GM21529 (cell line): Measurements from ENCODE around the gene TSSK6.

ENCODE experiments used
- ATAC-seq: cut with Tn5 transposase; IDR thresholded peaks from one replicate; pipeline ENCODE4 v1.9.1; 2021; ENCODE audit not compliant: unreplicated experiment

Gene TSSK6

GRCh38 chr19:19514881-19515641 lies at the start of gene TSSK6:
TSS of gene TSSK6 (minus strand) at chr19:19515548. CDS start at chr19:19515427, 121 bp downstream.
- ATAC-seq: no peak

DNA sequence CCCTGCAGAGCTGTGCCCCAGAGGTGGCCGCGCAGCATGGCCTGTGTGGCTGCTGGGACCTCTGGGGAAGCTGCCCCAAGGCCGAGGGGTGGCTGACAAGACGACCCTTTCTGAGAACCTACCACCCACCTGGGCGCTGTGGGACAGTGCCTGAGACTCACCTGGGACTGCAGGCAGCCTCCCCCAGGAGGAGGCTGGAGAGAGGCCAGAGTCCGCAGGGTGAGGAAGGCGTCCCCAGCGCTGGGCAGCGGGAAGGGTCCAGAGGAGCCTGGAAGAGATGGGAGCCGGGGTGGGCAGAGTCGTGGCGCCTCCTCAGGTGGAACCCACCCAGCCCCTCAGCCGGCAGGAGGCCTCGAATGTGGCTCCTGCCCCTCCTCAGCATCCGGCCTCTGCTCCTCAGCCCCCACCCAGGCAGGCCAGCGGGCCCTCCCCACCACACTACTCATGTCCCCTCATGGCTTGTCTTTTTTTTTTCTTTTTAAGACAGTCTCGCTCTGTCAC lies 48.0 kb upstream of the TSSK6 start:
- ATAC-seq: no peak

- ATAC-seq: no peak
These were observed 47.5 kb upstream of the TSSK6 start for GRCh38 chr19:19562665-19563347.

- no peak for ATAC-seq
These were observed 46.8 kb upstream of the TSSK6 start for GRCh38 chr19:19561946-19562664.

DNA sequence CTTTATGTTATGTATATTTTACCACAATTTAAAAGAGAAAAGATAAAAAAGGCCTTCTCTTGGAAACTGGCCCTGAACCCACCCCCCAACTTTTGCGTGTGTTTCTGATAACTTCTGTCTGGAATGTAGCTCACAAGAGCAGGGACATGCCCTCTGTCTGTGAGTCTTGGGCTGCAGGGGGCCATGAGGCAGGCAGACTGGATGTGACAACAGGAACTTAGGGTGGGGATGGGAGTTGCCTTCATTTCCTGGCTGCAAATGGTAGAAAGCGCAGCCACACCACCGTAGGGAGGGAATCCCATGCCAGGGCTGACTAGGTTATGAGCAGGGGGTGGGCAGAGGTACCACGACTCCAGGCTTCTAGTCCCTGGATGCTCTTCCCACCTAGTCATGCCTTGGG lies 44.6 kb upstream of the TSSK6 start:
- ATAC-seq: no peak

DNA sequence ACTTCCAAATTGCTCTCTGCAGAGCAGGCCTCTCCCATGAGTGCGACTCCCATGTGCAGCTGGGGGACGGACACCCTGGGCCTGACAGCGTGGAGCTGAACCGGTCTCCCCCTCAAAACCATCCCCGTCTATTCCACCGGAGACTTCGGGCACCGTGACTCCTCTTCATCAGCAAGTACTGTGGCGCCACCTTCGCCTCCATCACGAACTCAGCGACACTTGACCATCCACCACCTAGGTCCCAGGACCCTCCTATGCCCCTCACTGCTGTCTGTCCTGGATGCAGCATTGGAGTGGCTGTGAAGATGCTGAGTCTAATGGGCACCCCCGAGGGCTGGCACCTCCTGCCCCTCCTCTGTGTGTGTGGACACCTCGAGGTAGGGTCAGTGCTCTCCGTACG lies 43.3 kb upstream of the TSSK6 start:
- ATAC-seq: no peak

DNA sequence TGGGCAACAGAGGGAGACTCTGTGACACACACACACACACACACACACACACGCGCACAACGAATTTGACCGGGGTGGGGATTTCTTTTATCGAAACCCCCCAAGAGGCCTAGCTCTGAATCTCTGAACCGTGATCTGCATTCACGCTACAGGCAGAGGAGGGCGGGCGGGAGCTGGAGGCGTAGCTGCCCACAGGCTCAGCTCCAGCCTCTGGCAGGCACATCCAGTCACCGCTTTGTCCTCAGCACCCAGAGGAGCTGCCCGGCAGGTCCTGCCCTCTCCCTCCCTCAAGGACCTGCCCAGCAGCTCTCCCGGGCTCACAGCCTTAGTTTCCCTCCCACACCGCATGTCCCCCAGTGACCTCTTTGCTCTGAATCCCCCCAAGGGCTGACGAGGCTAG lies 42.7 kb upstream of the TSSK6 start:
- ATAC-seq: no peak

DNA sequence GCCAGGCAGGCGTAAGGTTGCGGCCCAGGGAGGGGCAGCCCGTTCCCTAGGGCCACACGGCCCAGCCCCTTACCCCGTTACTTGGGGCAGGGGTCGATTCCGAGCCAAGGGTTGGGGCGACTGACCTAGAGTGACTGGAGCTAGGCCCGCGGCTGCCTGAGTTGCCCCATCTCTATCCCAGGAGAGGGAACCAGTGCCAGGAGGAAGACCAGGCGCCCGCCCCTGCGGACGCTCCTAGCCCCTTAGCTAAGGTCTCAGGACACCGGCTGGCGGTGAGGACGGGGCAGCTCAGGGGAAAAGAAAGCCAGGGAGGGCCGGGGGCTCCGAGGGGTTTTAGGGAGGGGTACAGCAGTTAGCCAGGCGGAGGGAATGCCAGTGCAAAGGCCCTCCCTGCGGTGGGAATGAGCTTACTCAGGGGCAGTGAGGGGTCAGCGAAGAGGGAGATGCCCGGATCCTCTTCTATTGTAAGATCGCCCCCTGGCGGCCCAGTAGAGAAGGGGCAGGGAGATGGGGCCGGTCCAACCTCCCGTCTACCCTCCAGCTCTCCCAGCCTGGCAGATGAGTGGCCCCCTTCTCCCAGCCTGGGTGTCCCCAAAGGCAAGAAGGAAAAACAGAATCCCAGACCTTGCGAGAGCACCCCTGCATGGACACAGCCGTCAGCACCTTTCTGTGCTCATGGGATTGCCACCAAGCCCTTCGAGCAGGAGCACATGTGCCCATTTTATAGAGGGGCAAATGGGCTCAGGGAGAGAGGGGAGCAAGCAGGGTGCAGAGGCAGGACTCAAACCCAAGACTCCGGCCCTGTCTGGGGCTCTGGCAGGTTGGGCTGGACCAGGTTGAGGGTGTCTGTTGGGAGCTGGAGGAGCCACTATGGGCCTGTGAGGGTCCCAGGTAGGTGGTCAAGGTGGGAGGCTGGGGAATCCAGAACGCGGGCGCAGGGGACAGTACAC lies 39.0 kb upstream of the TSSK6 start:
- ATAC-seq: no peak

GRCh38 chr19:19553670-19554069 lies 38.3 kb upstream of the TSSK6 start:
- no peak for ATAC-seq

DNA sequence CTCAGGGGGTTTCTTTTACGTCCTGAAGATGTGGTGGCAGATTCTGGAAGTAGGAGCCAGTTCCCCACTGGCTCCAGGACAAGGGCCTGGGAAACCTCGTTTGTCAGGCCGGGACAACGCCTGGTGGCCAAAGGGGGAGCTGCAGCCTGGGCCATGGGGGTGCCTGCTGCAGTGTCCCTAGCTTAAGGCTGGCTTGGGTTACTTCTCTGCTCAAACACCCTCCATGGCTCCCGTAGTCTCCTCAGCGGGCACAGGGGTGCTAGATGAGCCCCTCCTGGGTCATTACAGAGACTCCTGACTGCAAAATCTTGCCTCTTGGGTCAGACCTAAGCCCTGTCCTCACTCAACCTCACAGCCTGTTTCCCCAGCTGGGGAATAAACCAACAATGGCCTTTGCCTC lies 37.5 kb upstream of the TSSK6 start:
- no peak for ATAC-seq

DNA sequence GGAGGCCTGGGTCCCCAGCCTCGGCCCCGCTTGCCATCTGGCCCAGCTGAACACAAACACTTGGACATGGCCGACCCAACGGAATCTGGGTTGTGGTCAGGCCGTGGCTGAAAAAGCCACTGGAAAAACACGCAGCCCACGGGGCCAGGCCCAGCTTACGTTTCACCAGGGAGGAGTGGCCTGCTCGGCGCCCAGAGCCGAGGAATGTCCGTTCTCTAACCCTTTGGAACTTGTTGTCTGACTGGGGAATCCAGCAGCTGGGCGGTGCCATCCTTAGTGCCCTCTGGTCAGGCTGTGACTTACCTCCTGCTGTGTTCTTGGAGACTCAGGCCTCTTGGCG lies 36.5 kb upstream of the TSSK6 start:
- no peak for ATAC-seq

DNA sequence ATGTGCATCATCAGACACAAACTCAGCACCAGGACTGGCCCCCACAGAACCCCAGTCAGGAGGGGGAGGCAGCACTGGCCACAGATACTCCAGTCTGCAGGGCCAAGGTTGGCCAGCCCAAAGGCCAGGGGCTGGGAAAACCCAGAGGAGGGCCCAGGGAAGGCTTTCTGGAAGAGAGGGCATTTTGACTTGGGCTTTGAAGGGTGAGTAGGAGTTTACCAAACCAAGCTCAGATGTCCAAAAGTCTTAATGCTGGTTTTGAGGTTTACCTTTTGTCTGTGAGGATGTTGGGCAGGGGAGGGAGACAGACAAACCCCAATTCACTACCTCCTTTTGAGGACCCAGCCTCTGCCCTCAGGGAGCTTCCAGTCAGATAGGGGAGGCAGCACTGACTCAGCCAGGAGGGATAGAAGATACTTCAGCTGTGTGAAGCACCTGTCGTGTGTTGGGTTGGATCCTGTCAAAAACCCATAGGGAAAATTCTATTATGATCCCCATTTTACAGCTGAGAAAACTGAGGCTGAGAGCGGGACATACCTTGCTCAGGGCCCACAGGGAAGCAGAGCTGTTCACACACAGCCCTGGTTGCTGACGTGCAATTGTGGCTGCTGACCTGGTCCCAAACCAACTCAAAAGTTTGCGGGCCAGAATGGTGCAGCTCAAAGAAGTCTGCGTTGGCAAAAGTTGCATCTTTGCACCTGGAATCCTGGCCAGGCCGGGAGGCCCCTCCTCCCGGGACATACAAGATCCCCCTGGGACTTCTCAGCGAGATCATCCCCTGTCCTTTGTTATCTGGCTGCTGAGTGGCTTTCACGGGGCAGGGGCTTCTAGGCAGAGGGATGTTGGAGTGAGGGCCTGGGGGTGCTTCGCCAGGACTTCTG lies 35.9 kb upstream of the TSSK6 start:
- no peak for ATAC-seq

DNA sequence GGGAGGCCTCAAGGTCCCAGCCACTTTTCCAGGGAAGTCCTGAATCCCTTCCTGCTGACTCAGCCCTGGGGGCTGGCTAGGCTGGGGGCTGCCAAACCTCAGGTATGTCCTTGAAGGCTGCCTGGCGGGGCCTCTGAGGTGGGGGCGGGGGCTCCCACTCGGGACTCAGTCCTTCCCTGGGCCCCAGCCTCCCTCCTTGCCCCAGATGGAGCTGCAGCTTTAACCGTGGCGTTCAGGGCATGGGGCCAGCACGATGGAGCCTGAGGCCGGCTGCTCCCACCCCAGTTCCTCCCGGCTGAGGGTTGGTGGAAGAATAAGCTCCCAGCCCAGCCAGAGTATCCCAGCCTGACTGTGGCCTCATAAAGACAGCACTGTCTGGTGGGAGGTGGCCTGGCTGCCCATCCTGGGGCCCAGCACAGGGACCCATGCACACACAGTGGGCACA lies 35.2 kb upstream of the TSSK6 start:
- no peak for ATAC-seq

DNA sequence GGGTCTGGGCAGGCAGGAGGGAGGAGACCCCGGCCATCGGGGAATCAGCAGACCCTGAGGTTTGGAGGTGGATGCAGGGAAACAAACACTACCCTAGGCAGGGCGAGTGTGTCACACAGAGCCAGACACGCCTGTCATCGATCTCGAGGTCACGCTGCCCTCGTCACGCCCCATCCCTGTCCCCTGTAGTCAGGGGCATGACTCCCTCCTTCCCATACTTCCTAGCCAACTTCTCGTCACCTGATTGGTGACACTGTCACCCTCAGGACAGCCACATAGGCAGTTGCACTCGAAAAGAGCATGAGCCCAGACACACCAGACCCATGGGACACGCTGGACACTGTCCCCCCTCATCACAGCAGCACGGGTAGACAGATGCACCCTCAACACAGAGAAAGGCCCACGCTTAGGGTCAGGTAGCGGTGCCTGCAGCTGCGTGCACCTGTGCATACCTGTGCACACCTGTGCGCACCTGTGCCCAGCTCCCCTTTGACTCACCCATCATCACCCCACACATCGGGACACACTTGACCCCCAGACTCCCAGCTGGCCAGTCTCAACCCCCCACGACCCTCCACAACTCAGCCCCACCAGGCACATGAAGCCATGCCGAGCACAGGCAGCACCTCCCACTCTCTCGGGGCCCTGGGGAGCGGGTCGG lies 34.6 kb upstream of the TSSK6 start:
- ATAC-seq: no peak

DNA sequence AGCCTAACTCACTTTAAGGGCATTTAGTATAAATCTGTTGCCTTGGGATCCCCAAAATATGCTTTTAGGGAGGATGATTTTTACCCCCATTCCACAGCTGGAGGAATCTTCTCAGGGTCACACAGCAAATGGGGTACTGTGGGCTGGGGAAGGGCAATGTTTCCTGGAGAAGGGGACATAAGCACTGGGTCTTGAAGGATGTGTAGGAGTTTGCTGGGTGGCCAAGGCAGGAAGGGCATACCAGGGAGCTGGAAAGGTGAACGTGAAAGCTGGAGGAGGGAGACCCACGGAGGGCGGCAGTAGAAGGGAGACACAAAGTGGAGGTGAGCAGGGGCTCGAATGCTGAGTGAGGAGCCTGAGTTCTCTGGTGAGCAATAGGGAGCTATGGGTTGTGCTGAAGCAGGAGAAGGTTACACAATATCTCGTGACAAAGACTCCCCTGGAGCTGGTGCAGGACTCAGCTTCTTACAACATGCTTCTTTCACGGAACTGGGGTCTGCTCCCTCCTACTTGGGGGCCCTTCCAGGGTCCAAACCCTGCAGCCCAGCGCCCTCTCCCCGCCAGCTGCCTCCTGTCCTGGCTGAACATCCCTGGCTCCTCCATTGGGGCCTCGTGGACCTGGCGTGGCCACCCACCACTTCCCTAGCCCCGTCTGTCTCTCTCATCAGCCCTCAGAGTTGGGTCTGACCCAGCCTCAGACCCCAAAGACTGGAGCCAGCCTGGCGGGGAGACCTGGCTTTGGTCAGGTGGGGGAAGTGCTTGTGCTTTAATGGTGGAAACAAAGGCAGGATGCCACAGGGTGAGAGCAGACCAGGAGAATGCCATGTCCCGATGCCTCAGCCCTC lies 33.8 kb upstream of the TSSK6 start:
- ATAC-seq: no peak

GRCh38 chr19:19547674-19548336 lies 32.5 kb upstream of the TSSK6 start:
- no peak for ATAC-seq

- ATAC-seq: no peak
These were observed 31.4 kb upstream of the TSSK6 start for GRCh38 chr19:19546751-19547162.

GRCh38 chr19:19545707-19546106 lies 30.4 kb upstream of the TSSK6 start:
- ATAC-seq: no peak
